ENCODE measurements around the gene SKAP1.

- peak; percentile 74 for TF ChIP-seq CTCF (IDR thresholded peaks at IDR 0.05)
- no peak for TF ChIP-seq ZFX (IDR thresholded peaks at IDR 0.05; ENCODE audit: borderline replicate concordance)
Observed at GRCh38 chr17:48262982-48263730, 166.9 kb downstream of the SKAP1 start.
